Natural killer cell treated with Interleukin-12 subunit alpha and Interleukin-12 subunit beta and Interleukin-15 and Interleukin-18, amount 100 ng/mL, for 72 hours (primary cell): Measurements from ENCODE around the gene SEPTIN10. TPM values are rescaled to one million over a fixed set of nuclear protein-coding genes. Genes with fewer than 3 reads are reported as not detected.

Experiments used
- ATAC-seq, 2 donors: fragments of 150-1000 bp; cut with Tn5 transposase in 1 of 2; sonication (Bioruptor Pico), chemical (Tn5 transposase) in 1 of 2; 2 replicates each; pipeline ENCODE4 v1.10.0; 2021
- DNase-seq: peaks from one replicate; pipeline ENCODE4 v3.0.0; 2022; ENCODE audit warnings: low spot score
- H3K27ac Mint-ChIP-seq, 2 donors: 1 replicate in 1 of 2; 2 replicates in 1 of 2; pipeline ENCODE4 v1.8.0; 2022; ENCODE audit warnings: mixed read lengths in 2 of 2, mild to moderate bottlenecking in 1 of 2, moderate library complexity in 1 of 2
- H3K27me3 Mint-ChIP-seq, 2 donors: 1 replicate in 1 of 2; 2 replicates in 1 of 2; pipeline ENCODE4 v1.8.0; 2022; ENCODE audit warnings: mixed read lengths in 2 of 2
- H3K36me3 Mint-ChIP-seq: one replicate; pipeline ENCODE4 v1.8.0; 2022; ENCODE audit warnings: mixed read lengths
- H3K4me1 Mint-ChIP-seq, 2 donors: 1 replicate in 1 of 2; 2 replicates in 1 of 2; pipeline ENCODE4 v1.8.0; 2022; ENCODE audit warnings: low read depth in 2 of 2, mixed read lengths in 2 of 2, mild to moderate bottlenecking in 1 of 2
- H3K4me3 Mint-ChIP-seq: one replicate; pipeline ENCODE4 v1.8.0; 2022; ENCODE audit warnings: mixed read lengths
- H3K9me3 Mint-ChIP-seq: 2 replicates; pipeline ENCODE4 v1.8.0; 2022; ENCODE audit warnings: mixed read lengths
- total RNA-seq, 2 donors: library from RNA; stranded (reverse); gene quantifications; one replicate each; pipeline ENCODE4 v1.2.3, GENCODE V29; 2022

Gene SEPTIN10
- total RNA-seq, 2 donors from 2014 or later, result 0.64 to 1.9 TPM

GRCh38 chr2:109523536-109524361 lies 90.0 kb downstream of the SEPTIN10 start:
- peaks cover 14 to 22% of the 10 kb centered on the region in 2 donors for H3K27me3 Mint-ChIP-seq
- H3K9me3 Mint-ChIP-seq, result no peaks in the 10 kb centered on the region
- H3K4me1 Mint-ChIP-seq, result no peaks in the 10 kb centered on the region
- ATAC-seq, result no peak
- H3K36me3 Mint-ChIP-seq, result no peaks in the 10 kb centered on the region
- no peak overlapping the region for H3K4me3 Mint-ChIP-seq
- no peak overlapping the region for H3K27ac Mint-ChIP-seq
- DNase-seq, result no peak

DNA sequence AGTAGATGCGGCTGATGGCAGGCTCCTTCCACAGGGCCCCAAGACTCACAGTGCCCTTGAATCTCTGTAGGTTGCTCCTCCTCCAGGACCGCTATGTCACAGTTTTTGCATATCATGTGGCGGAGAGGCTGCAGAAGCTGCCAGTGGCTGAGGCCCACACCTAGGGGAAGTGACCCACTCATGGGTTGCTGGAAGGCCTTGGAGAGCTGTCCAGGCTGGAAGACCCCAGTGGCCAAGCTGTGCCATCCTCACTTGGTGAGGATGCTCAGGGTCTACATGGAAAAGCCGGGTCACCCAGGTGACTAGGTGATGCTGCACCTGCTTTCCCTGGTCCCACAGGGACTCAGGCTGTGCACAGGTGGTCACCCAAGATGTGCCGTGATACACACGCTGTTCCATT lies 90.6 kb downstream of the SEPTIN10 start:
- no peaks in the 10 kb centered on the region for H3K4me1 Mint-ChIP-seq
- H3K9me3 Mint-ChIP-seq, result no peaks in the 10 kb centered on the region
- peaks cover 16 to 25% of the 10 kb centered on the region in 2 donors for H3K27me3 Mint-ChIP-seq
- DNase-seq, result no peak
- H3K4me3 Mint-ChIP-seq, result no peak overlapping the region
- no peaks in the 10 kb centered on the region for H3K36me3 Mint-ChIP-seq
- no peak overlapping the region for H3K27ac Mint-ChIP-seq
- ATAC-seq, result peak in 1 of 2 donors; percentile 19

DNA sequence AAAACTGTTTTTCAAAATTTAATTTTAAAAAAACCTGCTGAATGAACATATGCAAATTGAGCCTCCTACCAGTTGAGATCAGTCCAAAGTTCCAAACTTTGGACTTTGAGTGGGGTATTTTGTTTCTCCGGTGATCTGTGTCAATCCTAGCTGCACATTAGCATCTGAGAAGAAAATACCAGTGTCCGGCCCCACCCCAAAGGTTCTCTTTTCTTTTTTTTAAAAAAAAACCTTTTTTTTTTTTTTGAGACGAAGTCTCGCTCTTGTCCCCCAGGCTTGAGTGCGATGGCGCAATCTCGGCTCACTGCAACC lies 91.7 kb downstream of the SEPTIN10 start:
- H3K27me3 Mint-ChIP-seq, result peaks cover 15% of the 10 kb centered on the region in 2 donors
- no peak overlapping the region for H3K4me3 Mint-ChIP-seq
- ATAC-seq (no peak), DNase-seq (no peak)
- H3K9me3 Mint-ChIP-seq, result no peaks in the 10 kb centered on the region
- no peaks in the 10 kb centered on the region for H3K36me3 Mint-ChIP-seq
- no peaks in the 10 kb centered on the region for H3K4me1 Mint-ChIP-seq
- H3K27ac Mint-ChIP-seq, result no peak overlapping the region

DNA sequence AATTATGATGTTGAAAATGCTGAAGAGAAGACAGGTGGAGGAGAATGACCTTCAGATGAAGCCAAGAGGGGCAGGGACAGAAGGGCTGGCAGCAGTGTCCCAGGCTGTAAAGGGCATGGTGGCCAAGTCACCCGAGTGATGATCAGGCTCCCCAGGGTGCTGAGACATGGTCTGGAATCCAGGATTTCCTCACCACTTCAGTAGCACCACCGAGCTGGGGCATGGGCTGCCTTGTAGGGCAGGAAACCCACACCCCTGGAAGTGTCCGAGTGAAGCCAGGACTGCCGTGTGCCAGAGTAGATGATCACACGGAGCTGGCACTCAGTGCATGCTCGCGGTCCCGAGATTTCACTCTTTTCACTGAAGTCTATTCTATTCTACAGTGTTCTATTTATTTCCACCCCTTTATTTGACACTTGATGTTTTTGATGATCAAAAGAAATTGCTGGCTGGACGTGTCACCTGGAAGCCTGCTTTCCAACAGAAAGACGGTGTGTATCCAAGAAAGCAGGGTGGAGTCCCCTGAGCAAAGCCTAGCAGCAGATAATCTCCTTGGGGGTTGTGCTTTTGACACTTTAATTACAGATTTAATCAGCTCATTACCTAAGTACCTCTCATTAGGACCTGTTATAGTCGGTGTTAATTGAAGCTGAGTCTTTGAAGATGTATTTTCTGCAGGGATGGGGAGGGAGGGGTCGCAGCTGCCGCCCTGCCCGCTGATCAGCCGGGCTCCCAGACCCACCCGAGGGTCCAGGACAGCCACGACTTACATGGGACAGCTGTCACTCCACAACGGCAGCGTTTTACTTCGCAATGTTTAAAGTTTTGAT lies 92.3 kb downstream of the SEPTIN10 start:
- ATAC-seq, result no peak
- Mint-ChIP-seq H3K36me3 (no peaks in the 10 kb centered on the region), H3K4me1 (no peaks in the 10 kb centered on the region), H3K27me3 (peaks cover 13 to 15% of the 10 kb centered on the region in 2 donors), H3K4me3 (no peak overlapping the region), H3K27ac (no peak overlapping the region), H3K9me3 (no peaks in the 10 kb centered on the region)
- DNase-seq, result no peak

GRCh38 chr2:109519513-109519912 lies 94.3 kb downstream of the SEPTIN10 start:
- no peaks in the 10 kb centered on the region for H3K36me3 Mint-ChIP-seq
- ATAC-seq (no peak), DNase-seq (no peak)
- no peak overlapping the region for H3K27ac Mint-ChIP-seq
- H3K27me3 Mint-ChIP-seq, result peaks cover 15 to 17% of the 10 kb centered on the region in 2 donors
- no peaks in the 10 kb centered on the region for H3K9me3 Mint-ChIP-seq
- peaks cover 3% of the 10 kb centered on the region in 2 donors for H3K4me1 Mint-ChIP-seq
- no peak overlapping the region for H3K4me3 Mint-ChIP-seq

DNA sequence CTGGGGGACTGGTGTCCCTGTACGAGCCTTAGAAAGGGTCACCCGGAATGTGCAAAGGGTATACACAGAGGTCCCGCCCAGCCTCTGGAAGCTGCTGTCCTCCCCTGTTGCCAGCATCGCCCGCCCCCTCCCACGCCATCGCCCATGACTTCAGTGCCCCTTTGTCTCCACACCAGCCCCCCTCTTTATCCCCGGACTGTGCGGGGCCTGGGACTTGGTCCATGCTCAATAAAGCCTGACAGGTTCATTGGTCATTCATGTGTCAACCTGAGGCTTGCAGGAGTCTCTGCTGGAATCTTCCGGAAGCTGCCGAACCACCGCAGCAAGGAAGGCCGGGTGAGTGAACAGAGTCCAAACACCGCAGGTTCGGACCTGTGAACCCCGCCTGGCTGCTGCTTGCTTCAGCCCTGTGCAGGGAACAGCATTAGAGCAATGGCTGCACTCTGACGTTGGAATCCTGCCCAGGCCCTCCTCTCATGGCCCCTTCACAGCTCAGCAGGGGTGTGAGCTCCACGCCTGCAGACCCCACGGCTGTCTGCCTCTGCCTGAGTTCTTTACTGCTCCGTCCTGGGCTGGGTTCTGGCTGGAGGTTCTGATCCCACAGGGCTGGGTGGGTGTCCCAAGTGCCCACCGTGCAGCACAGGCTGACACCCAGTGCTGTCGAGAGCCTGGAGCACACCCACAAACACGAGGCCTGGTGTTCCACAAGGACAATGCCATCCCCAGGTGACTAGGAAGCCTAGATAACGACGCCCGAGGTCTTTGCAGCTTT lies 96.5 kb downstream of the SEPTIN10 start:
- H3K4me3 Mint-ChIP-seq, result no peak overlapping the region
- peaks cover 16 to 17% of the 10 kb centered on the region in 2 donors for H3K4me1 Mint-ChIP-seq
- no peaks in the 10 kb centered on the region for H3K9me3 Mint-ChIP-seq
- H3K27ac Mint-ChIP-seq, result no peak overlapping the region
- no peaks in the 10 kb centered on the region for H3K36me3 Mint-ChIP-seq
- H3K27me3 Mint-ChIP-seq, result peaks cover 15 to 19% of the 10 kb centered on the region in 2 donors
- DNase-seq, result no peak
- no peak for ATAC-seq

- DNase-seq (no peak), ATAC-seq (no peak)
- H3K4me1 Mint-ChIP-seq, result peaks cover 16 to 17% of the 10 kb centered on the region in 2 donors
- peaks cover 15 to 20% of the 10 kb centered on the region in 2 donors for H3K27me3 Mint-ChIP-seq
- H3K27ac Mint-ChIP-seq, result no peak overlapping the region
- H3K9me3 Mint-ChIP-seq, result no peaks in the 10 kb centered on the region
- H3K4me3 Mint-ChIP-seq, result no peak overlapping the region
- H3K36me3 Mint-ChIP-seq, result no peaks in the 10 kb centered on the region
Measured at GRCh38 chr2:109516445-109517117, 97.2 kb downstream of the SEPTIN10 start.

DNA sequence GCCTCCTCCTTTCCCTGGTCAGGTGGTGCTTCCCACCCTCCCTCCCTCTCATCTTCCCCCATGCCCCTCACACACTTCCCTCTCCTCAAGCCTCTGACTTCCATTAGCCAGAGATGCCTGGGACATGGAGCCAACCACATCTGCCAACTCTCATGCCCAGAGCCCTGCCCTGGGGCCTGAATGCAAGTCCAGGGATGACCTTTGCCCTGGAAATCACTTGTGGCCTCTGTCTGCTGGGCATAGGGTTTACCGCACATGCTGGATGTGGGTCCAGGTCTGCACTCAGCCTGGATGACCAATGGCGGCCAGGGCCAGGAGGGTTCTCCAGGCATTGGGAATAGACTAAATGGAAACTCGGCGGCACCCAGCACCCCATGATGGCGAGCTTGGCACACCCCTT lies 98.9 kb downstream of the SEPTIN10 start:
- Mint-ChIP-seq H3K4me1 (peaks cover 20% of the 10 kb centered on the region in 2 donors), H3K27me3 (peaks cover 13 to 21% of the 10 kb centered on the region in 2 donors), H3K36me3 (no peaks in the 10 kb centered on the region), H3K27ac (no peak overlapping the region), H3K9me3 (no peaks in the 10 kb centered on the region), H3K4me3 (no peak overlapping the region)
- DNase-seq (no peak), ATAC-seq (no peak)

DNA sequence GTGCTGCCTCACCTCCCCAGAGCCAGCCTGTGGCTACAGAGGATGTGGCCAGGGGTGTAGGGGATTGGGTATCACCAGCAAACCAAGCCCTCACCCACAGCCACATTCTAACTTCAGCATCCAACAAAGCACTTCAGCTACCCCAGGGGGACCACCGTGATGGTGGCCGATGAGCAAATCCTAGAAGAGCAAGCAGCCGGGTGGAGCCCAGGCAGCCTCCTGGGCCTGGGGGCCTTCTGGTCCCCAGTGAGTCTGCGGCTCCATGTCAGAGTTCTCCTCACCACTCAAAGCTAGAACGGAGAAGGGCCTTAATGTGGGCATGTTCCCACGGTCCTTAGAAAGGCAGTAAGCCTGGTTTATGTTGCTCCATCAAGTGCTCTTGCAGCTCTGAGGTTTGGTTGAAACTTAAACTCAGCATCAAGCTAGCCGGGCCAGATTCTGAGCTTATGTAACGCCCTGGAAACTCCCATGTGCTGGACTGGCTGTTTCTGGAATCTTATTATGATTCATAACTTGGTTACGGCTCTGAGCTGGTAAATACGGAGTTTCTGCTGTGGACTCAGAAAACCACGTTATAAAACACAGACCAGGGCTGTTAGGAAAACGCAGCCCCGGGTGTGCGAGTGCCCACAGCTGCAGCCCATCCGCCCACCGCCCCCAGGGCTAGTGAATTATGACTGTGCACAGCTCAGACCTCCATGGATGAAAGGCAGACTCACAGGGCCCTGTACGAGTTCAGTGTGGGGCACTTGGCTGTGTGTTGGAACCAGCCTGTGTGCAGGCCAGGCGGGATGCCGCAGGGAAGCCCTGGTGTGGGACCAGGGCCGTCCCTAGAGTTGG lies 99.8 kb downstream of the SEPTIN10 start:
- no peak for DNase-seq
- Mint-ChIP-seq H3K4me3 (peak overlapping the region; percentile 60), H3K27me3 (peaks cover 10 to 19% of the 10 kb centered on the region in 2 donors), H3K36me3 (no peaks in the 10 kb centered on the region), H3K4me1 (peaks cover 21% of the 10 kb centered on the region in 2 donors), H3K27ac (peak overlapping the region in 1 of 2 donors; percentile 62), H3K9me3 (no peaks in the 10 kb centered on the region)
- peak; percentile 69 to 75 for ATAC-seq

- H3K27me3 Mint-ChIP-seq, result peaks cover 2 to 18% of the 10 kb centered on the region in 2 donors
- no peaks in the 10 kb centered on the region for H3K9me3 Mint-ChIP-seq
- H3K36me3 Mint-ChIP-seq, result no peaks in the 10 kb centered on the region
- H3K27ac Mint-ChIP-seq, result peak overlapping the region in 1 of 2 donors; percentile 62
- ATAC-seq, result peak in 1 of 2 donors; percentile 7
- peaks cover 21% of the 10 kb centered on the region in 2 donors for H3K4me1 Mint-ChIP-seq
- H3K4me3 Mint-ChIP-seq, result peak overlapping the region; percentile 60
- no peak for DNase-seq
Measured at GRCh38 chr2:109513230-109513629, 100.5 kb downstream of the SEPTIN10 start.

GRCh38 chr2:109512076-109512475 lies 101.7 kb downstream of the SEPTIN10 start:
- no peak overlapping the region for H3K4me3 Mint-ChIP-seq

DNA sequence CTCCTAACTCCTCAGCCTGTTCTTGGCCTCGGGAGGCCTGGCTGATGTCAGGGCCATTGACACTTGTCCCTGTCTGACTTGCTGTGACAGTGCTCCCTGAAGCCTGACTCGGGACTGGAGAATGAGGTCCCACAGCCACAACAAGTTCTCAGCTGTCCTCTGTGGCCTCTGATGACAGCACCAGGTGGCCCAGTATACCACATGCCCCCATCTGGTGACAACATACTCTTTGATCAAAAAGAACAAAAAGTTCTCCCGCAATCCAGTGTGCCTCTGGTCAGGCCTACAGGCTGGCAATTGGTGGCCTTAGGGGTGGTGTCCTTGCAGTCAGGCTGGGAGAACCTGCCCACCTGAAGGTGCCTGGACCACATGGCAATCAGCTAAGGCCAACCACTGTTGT lies 102.6 kb downstream of the SEPTIN10 start:
- ATAC-seq (no peak), DNase-seq (no peak)
- Mint-ChIP-seq H3K27me3 (peaks cover 0 to 15% of the 10 kb centered on the region in 2 donors), H3K36me3 (no peaks in the 10 kb centered on the region), H3K9me3 (no peaks in the 10 kb centered on the region), H3K4me3 (no peak overlapping the region), H3K4me1 (peaks cover 21% of the 10 kb centered on the region in 2 donors), H3K27ac (no peak overlapping the region)

More at GRCh38 chr2:109512076-109512475, 101.7 kb downstream of the SEPTIN10 start:
- no peaks in the 10 kb centered on the region for H3K9me3 Mint-ChIP-seq
- peaks cover 21% of the 10 kb centered on the region in 2 donors for H3K4me1 Mint-ChIP-seq
- peaks cover 0 to 15% of the 10 kb centered on the region in 2 donors for H3K27me3 Mint-ChIP-seq
- DNase-seq (no peak), ATAC-seq (no peak)
- H3K36me3 Mint-ChIP-seq, result no peaks in the 10 kb centered on the region
- peak overlapping the region in 1 of 2 donors; percentile 62 for H3K27ac Mint-ChIP-seq
